GM18951 (cell line): ENCODE results near the gene DIAPH2.
"Not testable (repeated sequence)": the region's sequence is repeated elsewhere in the genome, so short reads cannot be mapped to it uniquely, and the experiment has no call there.

Experiments
- POLR2A ChIP-seq: IDR thresholded peaks from 4 replicates; pipeline ENCODE4 v1.6.1; 2011; ENCODE audit warnings: mild to moderate bottlenecking; ENCODE audit not compliant: insufficient read length, insufficient read depth; ENCODE audit errors: extremely low read depth
- in situ Hi-C: fragments of 300-500 bp; cut with MboI; formaldehyde crosslinking; loops from one replicate; pipeline ENCODE4 v1.12.0; 2022; ENCODE audit warnings: low sequenced_read_pairs, mixed read lengths, inconsistent platforms; ENCODE audit not compliant: unreplicated experiment

The DIAPH2 gene

GRCh38 chrX:97380200-97380599 is 695.6 kb downstream of the DIAPH2 start:
- no peak for TF ChIP-seq POLR2A
- in situ Hi-C loops = no loop called here

- in situ Hi-C loops = no loop called here
- TF ChIP-seq POLR2A = no peak
These were observed 700.0 kb downstream of the DIAPH2 start for GRCh38 chrX:97384685-97385084.

GRCh38 chrX:97387004-97387403 is 702.4 kb downstream of the DIAPH2 start:
- in situ Hi-C loops = no loop called here
- no peak for TF ChIP-seq POLR2A

DNA sequence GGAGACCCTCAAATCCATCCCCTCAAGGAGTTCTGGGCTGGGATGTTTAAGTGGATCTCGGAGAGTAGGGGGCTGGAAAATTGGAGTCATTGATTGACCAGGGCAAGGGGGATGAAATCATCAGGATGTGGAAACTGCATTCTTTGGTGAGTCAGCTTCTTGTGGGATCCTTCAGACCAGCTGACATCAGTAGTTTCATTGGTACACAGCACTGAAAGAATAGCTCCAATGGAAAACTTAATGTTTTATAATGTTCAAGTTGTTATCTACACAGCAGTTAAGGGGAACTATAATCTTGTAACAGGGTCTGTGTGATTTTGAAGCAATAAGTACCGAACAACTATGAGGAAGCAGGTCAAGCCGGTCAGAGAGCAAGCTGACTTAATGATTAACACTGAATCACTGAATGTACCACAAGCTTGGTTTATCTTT is 705.1 kb downstream of the DIAPH2 start:
- TF ChIP-seq POLR2A = no peak
- in situ Hi-C loops = no loop called here

DNA sequence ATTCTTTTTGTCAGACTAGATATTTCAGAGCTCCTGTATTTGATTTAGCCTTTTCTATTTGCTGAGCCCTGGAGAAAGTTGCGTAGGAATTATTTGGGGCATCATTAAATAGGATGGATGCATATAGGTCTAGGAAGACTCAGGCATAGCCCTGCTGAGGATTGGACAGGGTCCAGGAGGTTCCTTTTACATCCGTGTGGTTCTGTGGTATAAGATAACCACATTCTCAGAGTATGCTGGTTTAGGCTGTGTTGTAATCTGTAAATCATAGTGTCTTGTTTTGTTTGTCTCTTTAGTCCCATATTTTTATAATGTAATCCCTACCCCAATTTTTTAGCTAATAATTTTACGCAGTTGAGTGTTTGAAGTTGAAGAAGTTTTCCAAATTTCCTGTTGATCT is 712.7 kb downstream of the DIAPH2 start:
- in situ Hi-C loops = no loop called here
- TF ChIP-seq POLR2A = no peak

DNA sequence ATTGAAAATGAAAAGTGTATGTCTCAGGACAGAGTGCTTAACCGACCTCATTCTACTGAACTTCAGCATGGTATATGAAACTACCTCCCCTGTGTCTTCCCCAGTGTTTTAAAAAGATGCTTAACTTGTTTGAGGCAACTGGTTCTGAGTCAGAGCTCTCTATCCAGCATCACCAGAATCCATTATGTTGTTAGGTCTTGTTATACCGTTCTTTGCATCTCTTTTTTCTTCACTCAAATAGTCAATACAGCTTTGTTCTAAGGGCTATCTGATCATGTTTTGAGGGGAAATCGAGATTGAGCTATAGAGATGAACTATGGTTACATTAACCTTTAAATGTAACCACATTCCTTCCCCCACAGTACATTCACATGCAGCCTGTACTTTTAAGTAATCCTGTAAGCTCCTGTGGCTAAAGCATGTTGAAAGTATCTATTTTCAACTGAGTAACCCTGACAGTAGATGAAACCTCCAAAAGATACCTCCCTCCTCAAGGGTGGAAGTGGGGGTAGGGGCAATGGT is 713.4 kb downstream of the DIAPH2 start:
- in situ Hi-C loops = no loop called here
- TF ChIP-seq POLR2A = no peak

GRCh38 chrX:97399400-97399799 is 714.8 kb downstream of the DIAPH2 start:
- no peak for TF ChIP-seq POLR2A
- in situ Hi-C loops = no loop called here

DNA sequence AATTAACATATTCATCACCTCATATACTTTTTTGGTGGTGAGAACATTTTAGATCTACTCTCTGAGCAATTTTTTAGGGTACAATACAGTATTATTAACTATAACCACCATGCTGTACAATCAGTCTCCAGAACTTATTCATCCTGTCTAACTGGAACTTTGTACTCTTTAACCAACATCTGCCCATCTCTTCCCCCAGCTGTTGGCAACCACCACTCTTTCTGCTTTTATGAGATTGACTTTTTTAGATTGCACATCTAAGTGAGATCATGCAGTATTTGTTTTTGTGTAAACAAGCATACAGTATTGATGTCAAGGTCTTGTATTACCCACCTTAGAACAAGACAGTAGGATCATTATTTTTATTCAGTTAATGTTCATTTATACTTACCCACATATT is 715.9 kb downstream of the DIAPH2 start:
- no peak for TF ChIP-seq POLR2A
- in situ Hi-C loops = no loop called here

DNA sequence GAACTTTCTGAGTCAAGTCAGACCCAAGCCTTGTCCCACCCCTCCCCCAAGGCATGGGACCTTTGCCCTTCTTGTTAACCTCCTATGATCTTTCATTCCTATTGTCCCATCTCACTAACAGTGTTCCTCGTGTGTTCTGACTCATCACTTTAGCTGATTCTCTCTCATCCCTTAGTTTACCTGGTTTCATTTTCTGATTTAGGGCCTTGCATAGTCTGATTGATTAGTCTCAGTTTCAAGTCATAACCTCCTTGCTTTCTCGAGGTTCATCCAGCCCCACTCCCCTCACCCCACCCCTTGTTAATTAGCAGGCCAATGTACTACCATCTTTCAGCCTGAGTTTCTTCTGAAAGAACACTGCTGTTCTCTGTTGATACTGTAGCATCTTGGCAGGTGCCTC is 716.5 kb downstream of the DIAPH2 start:
- TF ChIP-seq POLR2A = no peak
- in situ Hi-C loops = no loop called here

- TF ChIP-seq POLR2A = no peak
- in situ Hi-C loops = no loop called here
These were observed 717.0 kb downstream of the DIAPH2 start for GRCh38 chrX:97401586-97402136.

GRCh38 chrX:97402333-97402732 is 717.7 kb downstream of the DIAPH2 start:
- TF ChIP-seq POLR2A = no peak
- in situ Hi-C loops = no loop called here

DNA sequence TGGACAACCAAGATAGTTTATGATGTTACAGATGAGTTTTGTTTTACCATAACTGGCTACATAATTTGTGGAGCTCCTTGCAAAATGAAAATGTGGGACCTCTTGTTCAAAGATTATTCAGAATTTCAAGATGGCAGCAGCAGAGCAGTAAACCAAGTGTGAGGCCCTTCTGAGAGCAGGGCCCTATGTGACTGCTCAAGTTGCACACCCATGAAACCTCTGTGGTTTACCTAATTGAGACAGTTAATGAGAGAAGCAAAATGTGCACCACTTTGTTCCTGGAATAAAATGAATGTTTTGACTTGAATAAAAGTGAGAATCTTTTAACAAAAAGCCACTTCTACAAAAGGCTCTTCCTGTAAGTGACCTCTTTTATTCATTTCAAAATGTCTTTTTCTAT is 718.3 kb downstream of the DIAPH2 start:
- no peak for TF ChIP-seq POLR2A
- in situ Hi-C loops = no loop called here

DNA sequence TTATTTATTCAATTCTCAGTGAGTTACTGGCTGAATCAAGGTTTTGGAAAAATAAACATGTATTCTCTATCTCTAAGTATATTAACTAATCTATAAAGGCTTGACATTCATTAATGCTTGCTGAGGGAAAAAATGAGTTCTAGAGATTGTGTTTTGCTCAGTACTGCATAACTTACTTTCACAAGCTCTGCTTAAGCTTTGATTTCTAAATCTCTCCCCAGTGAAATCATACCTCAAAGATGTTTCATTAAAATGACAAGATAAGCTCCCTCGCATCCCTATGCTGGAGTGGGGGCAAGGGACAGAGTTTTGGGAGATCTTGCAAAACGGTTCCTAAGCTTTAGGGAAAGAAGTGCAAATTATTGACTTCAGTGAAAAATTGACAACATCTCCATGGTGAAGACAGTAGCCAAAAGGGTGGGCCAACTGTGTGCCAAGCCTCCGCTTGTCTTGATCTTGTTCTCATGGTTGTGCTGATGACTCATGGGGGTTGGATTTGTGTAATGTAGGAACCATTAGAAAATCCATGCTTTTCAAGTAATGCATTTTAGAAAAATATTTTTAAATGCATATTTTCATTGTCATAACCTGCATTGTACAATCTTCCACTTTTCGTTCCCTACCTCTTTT is 720.5 kb downstream of the DIAPH2 start:
- no peak for TF ChIP-seq POLR2A
- in situ Hi-C loops = no loop called here

- in situ Hi-C loops = not testable (repeated sequence)
These were observed 725.2 kb downstream of the DIAPH2 start for GRCh38 chrX:97409632-97410415.

DNA sequence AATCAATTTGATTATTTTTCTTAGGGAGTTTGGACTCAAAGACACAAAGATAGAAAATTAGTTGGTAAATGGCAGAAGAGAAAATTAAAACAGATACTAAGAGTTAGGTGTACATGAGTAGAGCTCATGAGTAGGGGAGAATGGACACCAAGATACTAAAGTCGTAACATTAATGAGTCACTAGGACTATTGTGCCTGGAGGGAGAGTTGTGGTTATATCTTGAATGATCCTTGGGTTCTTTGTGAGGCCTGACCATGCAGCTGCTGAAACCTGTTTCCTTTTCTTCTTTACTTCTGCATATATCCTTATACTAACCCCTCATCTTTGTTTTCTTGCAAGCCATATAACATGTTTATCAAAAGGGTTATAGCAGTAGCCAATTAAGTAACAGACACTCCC is 731.8 kb downstream of the DIAPH2 start:
- no peak for TF ChIP-seq POLR2A
- in situ Hi-C loops = no loop called here
